Mammary epithelial cell (primary cell): Measurements from ENCODE around the gene SCAND1.

Experiments
- EZH2 ChIP-seq: IDR thresholded peaks from 2 replicates; pipeline ENCODE4 v1.6.1; 2012; ENCODE audit warnings: low read length, inconsistent platforms, borderline replicate concordance
- TF ChIP-seq, protein P1 (sequence below), 2 donors: IDR thresholded peaks in 1 of 2; conservative IDR thresholded peaks in 1 of 2; 2 replicates each; pipeline ENCODE4 v1.5.1; 2011 to 2012; ENCODE audit warnings: inconsistent platforms in 2 of 2, low read length in 2 of 2, mild to moderate bottlenecking in 2 of 2, control low read depth in 1 of 2, low read depth in 1 of 2; ENCODE audit not compliant: insufficient read depth in 1 of 2; ENCODE audit errors: extremely low read depth in 1 of 2

DNA sequence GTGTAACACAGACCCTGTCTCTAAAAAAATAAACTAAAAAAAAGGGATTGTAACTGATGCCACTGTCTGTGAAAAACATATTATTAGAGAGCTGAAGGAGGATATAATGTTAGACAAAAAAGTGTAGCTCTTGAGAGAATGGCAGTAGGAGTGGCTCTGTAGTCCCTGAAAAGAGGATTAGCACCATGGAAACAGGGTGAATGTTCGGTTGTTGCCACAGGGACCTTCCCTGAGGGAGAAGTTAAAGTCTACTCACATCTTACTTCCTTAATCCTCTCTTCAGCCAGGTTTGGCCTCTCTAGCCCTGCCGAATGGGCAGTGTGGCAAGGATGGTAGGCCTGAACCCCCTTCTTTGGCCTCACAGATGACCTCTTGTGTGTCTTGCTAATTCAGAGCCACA is 12.1 kb downstream of the SCAND1 start:
- TF ChIP-seq, protein P1, sequence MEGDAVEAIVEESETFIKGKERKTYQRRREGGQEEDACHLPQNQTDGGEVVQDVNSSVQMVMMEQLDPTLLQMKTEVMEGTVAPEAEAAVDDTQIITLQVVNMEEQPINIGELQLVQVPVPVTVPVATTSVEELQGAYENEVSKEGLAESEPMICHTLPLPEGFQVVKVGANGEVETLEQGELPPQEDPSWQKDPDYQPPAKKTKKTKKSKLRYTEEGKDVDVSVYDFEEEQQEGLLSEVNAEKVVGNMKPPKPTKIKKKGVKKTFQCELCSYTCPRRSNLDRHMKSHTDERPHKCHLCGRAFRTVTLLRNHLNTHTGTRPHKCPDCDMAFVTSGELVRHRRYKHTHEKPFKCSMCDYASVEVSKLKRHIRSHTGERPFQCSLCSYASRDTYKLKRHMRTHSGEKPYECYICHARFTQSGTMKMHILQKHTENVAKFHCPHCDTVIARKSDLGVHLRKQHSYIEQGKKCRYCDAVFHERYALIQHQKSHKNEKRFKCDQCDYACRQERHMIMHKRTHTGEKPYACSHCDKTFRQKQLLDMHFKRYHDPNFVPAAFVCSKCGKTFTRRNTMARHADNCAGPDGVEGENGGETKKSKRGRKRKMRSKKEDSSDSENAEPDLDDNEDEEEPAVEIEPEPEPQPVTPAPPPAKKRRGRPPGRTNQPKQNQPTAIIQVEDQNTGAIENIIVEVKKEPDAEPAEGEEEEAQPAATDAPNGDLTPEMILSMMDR (conservative IDR thresholded peaks at IDR 0.05 in 1 of 2, IDR thresholded peaks at IDR 0.05 in 1 of 2; ENCODE audit: extremely low read depth in 1 of 2, insufficient read depth in 1 of 2, low read depth in 1 of 2, low read length in 2 of 2), result no peak
- TF ChIP-seq EZH2, result no peak
